Aorta (tissue), 4 donors: ENCODE measurements around the gene TMEM17. TPM values are rescaled to one million over a fixed set of nuclear protein-coding genes. Genes with fewer than 3 reads are reported as not detected.

Experiments used
- polyA plus RNA-seq, 2 donors: library from polyadenylated mRNA; stranded (reverse); fragments of 200-250 nt; gene quantifications; one replicate each; pipeline ENCODE4 v1.2.3, GENCODE V29; 2013
- total RNA-seq, 2 donors: library from RNA; stranded (reverse); fragmentation: NEBNext Ultra II Directional; extraction: Animal tissue kit (Norgen Biotek cat#: 25700); gene quantifications; one replicate each; pipeline ENCODE4 v1.2.1, GENCODE V29; 2021
- donor health status: healthy with polysubstance abuse.
- donor health status: Bipolar disorder and iron deficiency.
- donor health status: DM: no; HTN: no; CAD: no.
- donor health status: DM: yes; HTN: yes; CAD: no.

The TMEM17 gene
- total and polyA plus RNA-seq, 4 donors = 0.79 to 1.1 (median 1.1) TPM; not detected in 1

Other genes starting within 250 kb of the TMEM17 start
- gene EHBP1, start 199.5 kb upstream of the TMEM17 start, total RNA-seq = 10 to 100 TPM; 42.7 to 70.9 TPM
- gene EHBP1, start 199.5 kb upstream of the TMEM17 start, polyA plus RNA-seq = 10 to 100 TPM; 12.0 to 13.5 TPM